Heart left ventricle (tissue), 16 donors: ENCODE measurements around the gene PLA2G4A. TPM values are rescaled to one million over a fixed set of nuclear protein-coding genes. Genes with fewer than 3 reads are reported as not detected.
A peak's percentile ranks its signal among the peaks of the same experiment; 100 is the strongest.

ENCODE experiments used
- ATAC-seq, 4 donors: fragments of 200-7000 bp; cut with Tn5 transposase; one replicate each; pipeline ENCODE4 v1.9.1; 2020 to 2022; ENCODE audit warnings: moderate library complexity in 4 of 4, mild to moderate bottlenecking in 3 of 4, moderate number of reproducible peaks in 1 of 4
- DNase-seq, 5 donors: peaks; one replicate each; pipeline ENCODE4 v3.0.0-alpha.2; 2020
- H3K27ac ChIP-seq, 12 donors: fragments of 200-600 bp; sonication (generic) in 4 of 12; one replicate each; pipeline versions ENCODE4 v1.5.0 to v1.8.0; 2016 to 2022; ENCODE audit warnings: mild to moderate bottlenecking in 2 of 12
- H3K27me3 ChIP-seq, 9 donors: fragments of 200-600 bp; sonication (generic) in 2 of 9; one replicate each; pipeline versions ENCODE4 v1.5.1 to v1.8.0; 2016 to 2022; ENCODE audit warnings: mild to moderate bottlenecking in 3 of 9
- H3K36me3 ChIP-seq, 9 donors: fragments of 200-600 bp; sonication (generic) in 2 of 9; one replicate each; pipeline versions ENCODE4 v1.5.0 to v1.8.0; 2018 to 2022; ENCODE audit warnings: mild to moderate bottlenecking in 2 of 9
- H3K4me1 ChIP-seq, 12 donors: fragments of 200-600 bp; sonication (generic) in 4 of 12; one replicate each; pipeline versions ENCODE4 v1.5.0 to v1.8.0; 2016 to 2022; ENCODE audit warnings: mild to moderate bottlenecking in 3 of 12
- H3K4me3 ChIP-seq, 12 donors: fragments of 200-600 bp; sonication (generic) in 4 of 12; one replicate each; pipeline versions ENCODE4 v1.5.0 to v1.8.0; 2017 to 2022; ENCODE audit warnings: mild to moderate bottlenecking in 9 of 12, moderate library complexity in 4 of 12
- H3K9me3 ChIP-seq, 12 donors: fragments of 200-600 bp; sonication (generic) in 4 of 12; one replicate each; pipeline versions ENCODE4 v1.5.0 to v1.8.0; 2016 to 2022; ENCODE audit warnings: mild to moderate bottlenecking in 1 of 12
- POLR2A ChIP-seq, 2 donors: fragments of 450-650 bp; IDR thresholded peaks; one replicate each; pipeline ENCODE4 v1.6.1; 2017; ENCODE audit warnings: antibody characterized with exemption in 2 of 2, mild to moderate bottlenecking in 2 of 2, moderate library complexity in 2 of 2
- WGBS, 4 donors: extraction: QIAGEN DNeasy Blood & Tissue Kit in 2 of 4; methylation state at CpG; one replicate each; pipeline versions ENCODE4 v1.1.5 to v1.1.7; 2013 to 2018; 5-methylcytosine and 5-hydroxymethylcytosine counted together
- intact Hi-C, 10 donors: fragments of 100-400 bp; cut with DNase I; formaldehyde crosslinking; loops; one replicate each; pipeline versions ENCODE4 v1.11.1 to v1.14.2; 2022
- polyA plus RNA-seq, 2 donors: library from polyadenylated mRNA; stranded (reverse); fragments of 200-250 nt; gene quantifications; one replicate each; pipeline ENCODE4 v1.2.3, GENCODE V29; 2013
- total RNA-seq, 9 donors: library from RNA; depleted of rRNA in 2 of 9; stranded (reverse); fragments of >200 nt in 2 of 9; fragmentation: NEBNext Ultra II Directional in 3 of 9; extraction: Animal tissue kit (Norgen Biotek cat#: 25700) in 3 of 9; gene quantifications; one replicate each; pipeline versions ENCODE4 v1.1.0 to v1.2.4, GENCODE V29; 2016 to 2023
- TF ChIP-seq, protein P1 (sequence below), 12 donors: fragments of 200-600 bp; sonication (generic) in 4 of 12; IDR thresholded peaks; one replicate each; pipeline versions ENCODE4 v1.5.0 to v1.8.0; 2018 to 2022; ENCODE audit warnings: antibody characterized with exemption in 12 of 12, mild to moderate bottlenecking in 5 of 12
- donor health status: ischemic (EF 13 %, LVEDD 7.1; RV severe dilation, severe dysfunction).
- donor health status: healthy with polysubstance abuse.
- donor health status: DM: no; HTN: yes; CAD: no.
- donor health status: DM: no; HTN: no; CAD: no.
- donor health status: ischemic (EF 25% LVEDD 6.9; RV normal size, moderate dysfunction).
- donor health status: ischemic (EF 25% LVEDD 5.7; RV mildly dilated, moderate dysfunction).
- donor health status: healthy.
- donor health status: DM: yes; HTN: yes; CAD: no.
- donor health status: ischemic (EF 35%, LVEDD 5.7; RV mildly dilated, moderate dysfunction).
- donor health status: nonischemic (EF 11% LVEDD 7.7; RV severe dilation, severe dysfunction).
- donor health status: DM: yes; HTN: yes; CAD: no.
- donor health status: PGD.
- donor health status: ischemic (EF 29% LVEDD 5.4; RV normal size, mild dysfunction).
- donor health status: nonischemic (EF 23%, LVEDD 6.1; RV moderate dilation, normal function).

The PLA2G4A gene
- total and polyA plus RNA-seq, 11 donors = 0.91 to 5.8 (median 1.8) TPM

DNA sequence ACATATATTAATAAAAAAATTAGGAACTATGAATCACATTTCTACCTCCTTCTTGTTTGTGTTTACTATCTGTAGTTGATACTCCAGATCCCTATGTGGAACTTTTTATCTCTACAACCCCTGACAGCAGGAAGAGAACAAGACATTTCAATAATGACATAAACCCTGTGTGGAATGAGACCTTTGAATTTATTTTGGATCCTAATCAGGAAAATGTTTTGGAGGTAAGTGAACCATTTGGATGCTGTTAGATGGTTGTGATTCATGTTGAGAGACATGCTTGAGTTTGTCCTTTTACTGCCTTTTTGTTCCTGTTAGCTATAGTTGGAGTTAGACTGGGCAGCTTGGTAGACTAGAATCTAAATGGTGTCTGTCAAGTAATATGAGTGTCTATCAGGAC lies 64.2 kb downstream of the PLA2G4A start:
- ATAC-seq = peak in 1 of 4 donors; percentile 53
- DNase-seq = no peak
- intact Hi-C loops = no loop called here
- H3K4me1 ChIP-seq = peaks cover 0 to 20% (median 0%) of the 10 kb centered on the region in 12 donors
- no peak overlapping the region for H3K4me3 ChIP-seq
- no peak overlapping the region for H3K27ac ChIP-seq
- H3K9me3 ChIP-seq = no peaks in the 10 kb centered on the region
- no peaks in the 10 kb centered on the region for H3K36me3 ChIP-seq
- no peaks in the 10 kb centered on the region for H3K27me3 ChIP-seq
- TF ChIP-seq POLR2A (IDR thresholded peaks at IDR 0.05) = no peak
- TF ChIP-seq, protein P1, sequence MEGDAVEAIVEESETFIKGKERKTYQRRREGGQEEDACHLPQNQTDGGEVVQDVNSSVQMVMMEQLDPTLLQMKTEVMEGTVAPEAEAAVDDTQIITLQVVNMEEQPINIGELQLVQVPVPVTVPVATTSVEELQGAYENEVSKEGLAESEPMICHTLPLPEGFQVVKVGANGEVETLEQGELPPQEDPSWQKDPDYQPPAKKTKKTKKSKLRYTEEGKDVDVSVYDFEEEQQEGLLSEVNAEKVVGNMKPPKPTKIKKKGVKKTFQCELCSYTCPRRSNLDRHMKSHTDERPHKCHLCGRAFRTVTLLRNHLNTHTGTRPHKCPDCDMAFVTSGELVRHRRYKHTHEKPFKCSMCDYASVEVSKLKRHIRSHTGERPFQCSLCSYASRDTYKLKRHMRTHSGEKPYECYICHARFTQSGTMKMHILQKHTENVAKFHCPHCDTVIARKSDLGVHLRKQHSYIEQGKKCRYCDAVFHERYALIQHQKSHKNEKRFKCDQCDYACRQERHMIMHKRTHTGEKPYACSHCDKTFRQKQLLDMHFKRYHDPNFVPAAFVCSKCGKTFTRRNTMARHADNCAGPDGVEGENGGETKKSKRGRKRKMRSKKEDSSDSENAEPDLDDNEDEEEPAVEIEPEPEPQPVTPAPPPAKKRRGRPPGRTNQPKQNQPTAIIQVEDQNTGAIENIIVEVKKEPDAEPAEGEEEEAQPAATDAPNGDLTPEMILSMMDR (IDR thresholded peaks at IDR 0.05) = no peak

DNA sequence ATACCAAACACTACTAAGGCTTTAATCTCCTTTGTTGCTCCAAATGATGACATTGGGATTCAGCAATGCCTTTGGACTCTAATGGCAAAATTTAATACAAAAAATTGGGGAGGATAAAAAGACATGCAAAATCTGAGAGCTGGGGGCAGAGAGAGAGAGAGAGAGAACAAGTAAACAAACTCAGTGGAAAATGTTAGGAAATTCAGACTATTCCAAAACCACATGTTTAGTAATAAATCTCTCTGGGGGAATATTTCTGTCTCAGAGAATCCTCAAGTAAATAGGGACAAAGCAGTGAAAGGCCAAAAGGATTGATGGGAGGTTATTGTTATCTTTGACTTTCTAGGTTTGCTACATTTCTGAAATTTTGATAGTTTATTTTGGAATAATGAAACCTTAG lies 65.7 kb downstream of the PLA2G4A start:
- no peak for TF ChIP-seq POLR2A (IDR thresholded peaks at IDR 0.05)
- TF ChIP-seq, protein P1 (IDR thresholded peaks at IDR 0.05) = no peak
- H3K9me3 ChIP-seq = no peaks in the 10 kb centered on the region
- H3K4me1 ChIP-seq = peaks cover 0 to 20% (median 0%) of the 10 kb centered on the region in 12 donors
- DNase-seq (no peak), ATAC-seq (peak in 2 of 4 donors; percentile 26 to 59)
- intact Hi-C loops = no loop called here
- H3K36me3 ChIP-seq = no peaks in the 10 kb centered on the region
- H3K4me3 ChIP-seq = no peak overlapping the region
- peak overlapping the region in 4 of 12 donors; percentile 9 to 40 (median 31) for H3K27ac ChIP-seq
- no peaks in the 10 kb centered on the region for H3K27me3 ChIP-seq

DNA sequence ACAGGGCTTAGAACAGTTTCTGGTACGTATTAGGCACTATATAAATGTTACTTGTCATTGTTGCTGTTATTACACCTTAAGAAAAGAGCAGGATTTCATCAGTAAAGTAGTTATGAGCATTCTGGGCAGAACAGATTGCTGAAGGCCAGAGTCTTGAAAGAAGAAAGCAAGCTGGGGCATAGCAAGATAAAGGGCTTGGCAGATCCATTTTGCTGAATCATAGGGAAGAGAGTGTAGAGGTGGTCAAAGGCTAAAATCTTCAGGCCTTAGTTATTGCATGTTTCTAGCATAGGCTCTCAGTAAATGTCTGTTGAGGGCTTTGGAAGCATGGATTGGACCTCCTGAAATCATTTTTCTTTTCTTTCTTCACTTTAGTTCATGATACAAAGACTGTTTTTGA lies 67.5 kb downstream of the PLA2G4A start:
- TF ChIP-seq POLR2A (IDR thresholded peaks at IDR 0.05) = no peak
- TF ChIP-seq, protein P1 (IDR thresholded peaks at IDR 0.05) = no peak
- DNase-seq = no peak
- peak in 2 of 4 donors; percentile 49 to 60 for ATAC-seq
- peak overlapping the region in 8 of 12 donors; percentile 35 to 82 (median 54) for H3K27ac ChIP-seq
- peaks cover 0 to 34% (median 0%) of the 10 kb centered on the region in 12 donors for H3K4me1 ChIP-seq
- H3K4me3 ChIP-seq = no peak overlapping the region
- no peaks in the 10 kb centered on the region for H3K27me3 ChIP-seq
- no peaks in the 10 kb centered on the region for H3K36me3 ChIP-seq
- WGBS, 4 donors = 62 to 80% (median 72%) methylated on average over 1 of the region's 1 CpG
- H3K9me3 ChIP-seq = no peaks in the 10 kb centered on the region
- intact Hi-C loops = no loop called here

DNA sequence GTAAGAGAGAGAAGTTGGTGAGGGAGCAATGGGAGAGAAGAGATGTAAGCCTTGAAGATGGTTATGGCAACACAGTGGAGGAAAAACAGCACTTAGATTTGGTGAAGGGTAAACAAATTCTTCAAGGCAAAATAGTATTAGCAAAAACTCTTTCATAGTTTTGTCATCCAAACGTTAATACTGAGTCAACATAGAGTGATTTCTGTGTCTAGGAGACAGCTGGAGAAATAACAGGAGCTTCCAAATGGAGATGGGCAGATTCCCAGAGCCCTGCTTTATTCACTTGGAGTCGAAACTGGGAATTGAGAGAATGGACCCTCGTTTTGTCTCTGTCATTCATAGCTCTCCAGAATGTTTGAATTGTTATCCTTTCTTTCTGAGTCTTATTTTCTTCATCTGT lies 68.3 kb downstream of the PLA2G4A start:
- Histone ChIP-seq H3K4me1 (peaks cover 0 to 38% (median 0%) of the 10 kb centered on the region in 12 donors), H3K4me3 (no peak overlapping the region), H3K9me3 (no peaks in the 10 kb centered on the region), H3K27me3 (no peaks in the 10 kb centered on the region), H3K36me3 (peaks cover 0 to 5% (median 0%) of the 10 kb centered on the region in 9 donors), H3K27ac (peak overlapping the region in 7 of 12 donors; percentile 21 to 82 (median 56))
- ATAC-seq (peak in 2 of 4 donors; percentile 59 to 60), DNase-seq (peak in 1 of 5 donors; percentile 21)
- 44 to 62% (median 47%) methylated on average over 3 of the region's 3 CpGs for WGBS, 4 donors
- TF ChIP-seq, protein P1 (IDR thresholded peaks at IDR 0.05) = no peak
- TF ChIP-seq POLR2A (IDR thresholded peaks at IDR 0.05) = no peak
- intact Hi-C loops = no loop called here
